ENCODE measurements around the gene SRGAP3.

The SRGAP3 gene

DNA sequence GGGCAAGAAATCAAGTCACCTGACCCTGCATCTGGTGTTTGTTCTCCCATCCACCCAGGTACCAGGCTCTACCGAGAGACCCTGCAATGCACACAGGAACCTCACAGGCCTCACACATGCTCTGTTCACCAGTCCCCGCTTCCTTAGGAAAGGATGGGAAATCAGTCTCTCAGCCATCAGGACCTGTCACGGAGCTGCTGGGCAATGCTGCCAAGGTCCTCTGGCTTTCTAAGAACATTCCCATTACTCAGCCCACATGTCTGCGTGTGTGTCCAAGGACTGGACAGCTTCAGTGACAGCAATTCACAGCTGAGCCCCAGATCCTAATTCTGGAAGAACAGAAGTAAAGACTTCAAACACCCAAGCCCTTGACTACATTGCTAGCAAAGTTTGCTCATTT is 6.5 kb upstream of the SRGAP3 start:
- Histone ChIP-seq H3K4me1 (0 out of 2 replicates have a peak, but pooled peaks cover 10% of the 10 kb centered on the region), H3K4me2 (no peak overlapping the region), H3K9me3 (peaks cover 11% of the 10 kb centered on the region; the same call in 1 of the 2 replicates), H3K27me3 (no peaks in the 10 kb centered on the region), H3K4me3 (no peak overlapping the region), H3K9ac (no peak overlapping the region), H3K27ac (no peak overlapping the region), H3K36me3 (no peaks in the 10 kb centered on the region), H4K20me1 (no peaks in the 10 kb centered on the region)
- TF ChIP-seq Cebpa-rat (IDR thresholded peaks at IDR 0.05) = no peak

GRCh38 chr3:9254764-9255163 is 5.3 kb upstream of the SRGAP3 start:
- no peaks in the 10 kb centered on the region for H3K27me3 ChIP-seq
- no peaks in the 10 kb centered on the region for H4K20me1 ChIP-seq
- H3K9me3 ChIP-seq = peaks cover 11% of the 10 kb centered on the region; the same call in 1 of the 2 replicates
- peaks cover 17% of the 10 kb centered on the region for H3K4me1 ChIP-seq
- TF ChIP-seq Cebpa-rat (IDR thresholded peaks at IDR 0.05) = no peak
- no peak overlapping the region for H3K4me3 ChIP-seq
- peak overlapping the region; percentile 22; the same call in 1 of the 2 replicates for H3K4me2 ChIP-seq
- H3K27ac ChIP-seq = no peak overlapping the region
- H3K9ac ChIP-seq = no peak overlapping the region
- H3K36me3 ChIP-seq = no peaks in the 10 kb centered on the region

DNA sequence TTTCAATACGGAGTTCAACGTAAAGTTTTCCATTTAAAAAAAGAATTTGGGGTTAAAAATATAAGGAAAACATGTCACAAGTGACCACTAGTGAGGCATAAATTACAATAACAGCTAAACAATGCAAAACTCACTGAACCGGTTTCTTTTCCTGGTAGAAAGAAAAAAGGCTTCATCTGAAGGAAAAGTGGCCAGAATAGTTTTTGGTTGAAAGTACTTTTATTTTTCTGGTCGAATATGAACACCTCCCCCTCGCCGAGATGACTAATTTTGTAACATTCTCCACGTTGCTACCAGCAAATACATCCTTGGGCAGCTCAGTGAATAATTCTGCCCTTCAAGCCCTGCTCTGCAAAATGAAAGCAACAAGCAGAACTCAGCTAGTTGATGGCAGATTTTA is 3.9 kb upstream of the SRGAP3 start:
- Histone ChIP-seq H3K9me3 (peaks cover 11% of the 10 kb centered on the region; the same call in 1 of the 2 replicates), H3K36me3 (no peaks in the 10 kb centered on the region), H4K20me1 (no peaks in the 10 kb centered on the region), H3K27me3 (no peaks in the 10 kb centered on the region), H3K27ac (no peak overlapping the region), H3K4me1 (peaks cover 27% of the 10 kb centered on the region), H3K9ac (no peak overlapping the region), H3K4me3 (no peak overlapping the region), H3K4me2 (no peak overlapping the region)
- no peak for TF ChIP-seq Cebpa-rat (IDR thresholded peaks at IDR 0.05)

DNA sequence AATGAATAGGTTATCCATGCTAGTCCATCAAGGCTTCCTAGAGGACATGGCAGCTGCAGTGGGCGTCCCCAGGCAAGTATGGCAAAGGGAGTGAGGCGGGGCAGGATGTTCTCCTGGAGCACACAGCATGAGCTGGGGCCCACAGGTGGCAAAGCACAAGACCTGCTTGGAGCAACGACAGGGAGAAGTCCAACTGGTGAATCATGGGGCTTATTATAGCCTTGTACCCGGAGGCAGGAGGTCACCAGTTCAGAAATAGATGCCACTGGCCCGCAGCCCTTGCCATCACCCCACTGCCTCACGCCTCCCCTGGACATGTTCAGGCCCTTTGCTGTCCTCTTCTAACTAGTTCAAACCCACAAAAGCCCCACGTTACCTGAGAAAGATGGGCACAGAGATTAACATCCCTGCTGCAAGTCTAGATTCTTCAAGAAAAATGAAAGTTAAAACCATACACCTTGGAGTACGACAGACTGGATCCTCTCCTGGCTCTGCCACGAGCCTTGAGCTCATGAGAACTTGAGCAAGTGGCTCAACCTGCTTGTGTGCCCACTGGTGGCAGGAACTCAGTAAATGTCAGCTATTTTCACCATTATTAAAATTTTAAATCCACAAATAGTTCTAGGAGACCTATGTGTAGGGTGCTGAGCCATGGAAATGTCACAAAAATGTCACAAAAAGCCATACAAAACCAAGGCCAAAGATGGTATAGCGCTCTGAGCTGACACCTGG is 1.8 kb upstream of the SRGAP3 start:
- no peaks in the 10 kb centered on the region for H3K9me3 ChIP-seq
- H3K9ac ChIP-seq = no peak overlapping the region
- peaks cover 41% of the 10 kb centered on the region for H3K4me1 ChIP-seq
- H4K20me1 ChIP-seq = no peaks in the 10 kb centered on the region
- no peaks in the 10 kb centered on the region for H3K36me3 ChIP-seq
- no peak for TF ChIP-seq Cebpa-rat (IDR thresholded peaks at IDR 0.05)
- H3K4me3 ChIP-seq = no peak overlapping the region
- H3K4me2 ChIP-seq = no peak overlapping the region
- no peaks in the 10 kb centered on the region for H3K27me3 ChIP-seq
- no peak overlapping the region for H3K27ac ChIP-seq

- Histone ChIP-seq H3K27me3 (no peaks in the 10 kb centered on the region), H3K4me2 (peak overlapping the region; percentile 97), H4K20me1 (no peaks in the 10 kb centered on the region), H3K9me3 (no peaks in the 10 kb centered on the region), H3K9ac (peak overlapping the region; percentile 16; the same call in 1 of the 2 replicates), H3K4me3 (no peak overlapping the region), H3K27ac (peak overlapping the region; percentile 10; the same call in 1 of the 2 replicates), H3K4me1 (peaks cover 38% of the 10 kb centered on the region), H3K36me3 (no peaks in the 10 kb centered on the region)
- TF ChIP-seq Cebpa-rat (IDR thresholded peaks at IDR 0.05) = no peak
Observed at GRCh38 chr3:9250236-9250635, 790 bp upstream of the SRGAP3 start.

GRCh38 chr3:9248522-9249271 is 749 bp downstream of the SRGAP3 start:
- H3K9ac ChIP-seq = peak overlapping the region; percentile 74
- no peaks in the 10 kb centered on the region for H3K36me3 ChIP-seq
- peak overlapping the region; percentile 76 for H3K4me3 ChIP-seq
- H3K4me2 ChIP-seq = peak overlapping the region; percentile 97
- no peaks in the 10 kb centered on the region for H3K27me3 ChIP-seq
- H3K27ac ChIP-seq = peak overlapping the region; percentile 31; the same call in 1 of the 2 replicates
- H4K20me1 ChIP-seq = no peaks in the 10 kb centered on the region
- H3K4me1 ChIP-seq = peaks cover 30% of the 10 kb centered on the region
- no peaks in the 10 kb centered on the region for H3K9me3 ChIP-seq
- no peak for TF ChIP-seq Cebpa-rat (IDR thresholded peaks at IDR 0.05)

- no peaks in the 10 kb centered on the region for H3K9me3 ChIP-seq
- no peaks in the 10 kb centered on the region for H3K36me3 ChIP-seq
- H3K27me3 ChIP-seq = no peaks in the 10 kb centered on the region
- H4K20me1 ChIP-seq = no peaks in the 10 kb centered on the region
- H3K4me1 ChIP-seq = peaks cover 30% of the 10 kb centered on the region
- peak overlapping the region; percentile 76 for H3K4me3 ChIP-seq
- no peak for TF ChIP-seq Cebpa-rat (IDR thresholded peaks at IDR 0.05)
- peak overlapping the region; percentile 74 for H3K9ac ChIP-seq
- peak overlapping the region; percentile 97 for H3K4me2 ChIP-seq
- H3K27ac ChIP-seq = no peak overlapping the region
Observed at GRCh38 chr3:9247941-9248521, 1.4 kb downstream of the SRGAP3 start.

DNA sequence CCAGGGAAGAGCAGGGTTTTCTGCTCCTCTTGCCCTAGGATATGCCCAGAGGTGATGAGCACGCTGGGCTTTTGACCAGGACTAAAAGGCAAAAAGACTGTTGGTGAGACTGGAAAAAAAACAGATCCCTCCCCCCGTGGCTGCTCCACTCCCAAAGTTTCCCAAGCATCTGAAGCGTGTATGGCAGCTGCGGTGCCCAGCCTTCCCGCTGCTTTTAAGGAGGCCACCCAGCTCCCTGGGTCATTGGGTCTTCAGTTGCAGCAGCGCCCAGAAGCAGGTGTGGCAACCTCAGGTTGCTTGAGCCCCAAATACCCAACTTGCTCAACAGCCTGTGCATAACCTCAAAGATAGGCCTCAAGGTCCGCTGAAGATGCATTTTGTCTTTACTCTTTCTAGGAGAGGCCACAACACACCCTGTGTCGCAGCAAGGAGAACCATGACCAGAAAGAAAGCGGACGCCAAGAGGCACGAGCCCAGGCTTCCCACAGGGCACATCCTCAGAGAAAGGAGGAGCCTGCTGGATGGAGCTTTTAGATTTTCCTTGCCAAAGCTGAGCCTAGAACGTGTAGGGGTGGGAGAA is 2.0 kb downstream of the SRGAP3 start:
- Histone ChIP-seq H3K27me3 (no peaks in the 10 kb centered on the region), H3K4me2 (peak overlapping the region; percentile 97), H3K27ac (no peak overlapping the region), H3K36me3 (no peaks in the 10 kb centered on the region), H3K9me3 (no peaks in the 10 kb centered on the region), H3K9ac (0 out of 2 replicates have a peak overlapping the region, but pooled peaks have one; percentile 10), H4K20me1 (no peaks in the 10 kb centered on the region), H3K4me1 (peaks cover 30% of the 10 kb centered on the region), H3K4me3 (peak overlapping the region; percentile 76)
- TF ChIP-seq Cebpa-rat (IDR thresholded peaks at IDR 0.05) = no peak

GRCh38 chr3:9246189-9246588 is 3.3 kb downstream of the SRGAP3 start:
- Histone ChIP-seq H3K4me2 (no peak overlapping the region), H3K27me3 (no peaks in the 10 kb centered on the region), H3K4me1 (peaks cover 30% of the 10 kb centered on the region), H3K9ac (no peak overlapping the region), H3K27ac (no peak overlapping the region), H3K9me3 (no peaks in the 10 kb centered on the region), H3K4me3 (no peak overlapping the region), H4K20me1 (no peaks in the 10 kb centered on the region), H3K36me3 (no peaks in the 10 kb centered on the region)
- TF ChIP-seq Cebpa-rat (IDR thresholded peaks at IDR 0.05) = no peak

Measured in BLaER1 (cell line).